ENCODE data around the gene CSNK2A1. TPM values are rescaled to one million over a fixed set of nuclear protein-coding genes. Genes with fewer than 3 reads are reported as not detected.

Gene CSNK2A1
- total and polyA plus RNA-seq, 2 of the 8 experiments (the other 6 are each of a cell fraction or from before 2014, with no cell fraction given) = 117 to 260 TPM

GRCh38 chr20:543369-544152, at the start of gene CSNK2A1 (continued):
- TF ChIP-seq NRF1 (IDR thresholded peaks at IDR 0.05; ENCODE audit: low read depth, low read length) = no peak
- TF ChIP-seq TEAD4 (IDR thresholded peaks at IDR 0.05; ENCODE audit: low read depth, low read length) = no peak
- TF ChIP-seq CHD2 (IDR thresholded peaks at IDR 0.05; ENCODE audit: low read length) = no peak
- no peak for TF ChIP-seq CBX8 (IDR thresholded peaks at IDR 0.05; ENCODE audit: borderline replicate concordance, low read depth, low read length)
- peak; percentile 90 to 96 for TF ChIP-seq POLR2A (IDR thresholded peaks at IDR 0.05; ENCODE audit: control extremely low read depth in 1 of 2, low read depth in 2 of 2, low read length in 2 of 2)
- TF ChIP-seq CHD7 (IDR thresholded peaks at IDR 0.05; ENCODE audit: insufficient replicate concordance, low read length) = no peak
- TF ChIP-seq BACH1 (IDR thresholded peaks at IDR 0.05; ENCODE audit: low read length) = no peak
- TF ChIP-seq GABPA (IDR thresholded peaks at IDR 0.05; ENCODE audit: borderline replicate concordance, insufficient read depth, low read length) = peak; percentile 92
- no peak for TF ChIP-seq RBBP5 (IDR thresholded peaks at IDR 0.05; ENCODE audit: borderline replicate concordance, low read depth, low read length)
- peak in 1 of 2 experiments; percentile 19; a peak in 1 of 4 replicates for TF ChIP-seq SIN3A (conservative IDR thresholded peaks at IDR 0.05 in 1 of 2, IDR thresholded peaks at IDR 0.05 in 1 of 2; ENCODE audit: low read depth in 1 of 2, low read length in 2 of 2)
- peak; percentile 70 for TF ChIP-seq ASH2L (IDR thresholded peaks at IDR 0.05; ENCODE audit: low read length)

Data from H1 (cell line).